GM18867 (cell line): ENCODE data around the gene MEGF11.
"Not testable (repeated sequence)": the region's sequence is repeated elsewhere in the genome, so short reads cannot be mapped to it uniquely, and the experiment has no call there.

Experiments
- ATAC-seq: cut with Tn5 transposase; IDR thresholded peaks from one replicate; pipeline ENCODE4 v1.9.1; 2021; ENCODE audit warnings: mild to moderate bottlenecking, moderate library complexity; ENCODE audit not compliant: unreplicated experiment

Gene MEGF11

DNA sequence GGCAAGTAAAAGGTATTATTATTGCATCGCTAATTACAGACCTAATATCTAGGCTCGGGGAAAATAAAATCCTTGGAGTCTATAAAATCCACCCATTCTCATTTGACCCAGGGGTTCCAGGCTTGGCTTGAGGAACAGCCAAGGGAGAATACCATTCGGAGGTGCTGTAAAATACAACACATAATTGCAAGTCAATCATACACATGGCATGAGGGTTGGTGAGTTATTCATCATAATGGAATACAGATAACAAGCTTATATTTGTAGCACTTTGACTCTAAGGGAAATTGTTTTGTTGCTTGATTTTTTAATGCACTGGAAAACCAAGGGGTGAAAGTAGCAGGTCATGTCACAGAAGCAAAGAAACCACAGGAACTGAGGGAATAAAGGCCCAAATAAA, 23.0 kb upstream of the MEGF11 start:
- no peak for ATAC-seq

- ATAC-seq = no peak
These were observed 21.8 kb upstream of the MEGF11 start for GRCh38 chr15:66275352-66275751.

GRCh38 chr15:66270932-66271331, 17.4 kb upstream of the MEGF11 start:
- no peak for ATAC-seq

DNA sequence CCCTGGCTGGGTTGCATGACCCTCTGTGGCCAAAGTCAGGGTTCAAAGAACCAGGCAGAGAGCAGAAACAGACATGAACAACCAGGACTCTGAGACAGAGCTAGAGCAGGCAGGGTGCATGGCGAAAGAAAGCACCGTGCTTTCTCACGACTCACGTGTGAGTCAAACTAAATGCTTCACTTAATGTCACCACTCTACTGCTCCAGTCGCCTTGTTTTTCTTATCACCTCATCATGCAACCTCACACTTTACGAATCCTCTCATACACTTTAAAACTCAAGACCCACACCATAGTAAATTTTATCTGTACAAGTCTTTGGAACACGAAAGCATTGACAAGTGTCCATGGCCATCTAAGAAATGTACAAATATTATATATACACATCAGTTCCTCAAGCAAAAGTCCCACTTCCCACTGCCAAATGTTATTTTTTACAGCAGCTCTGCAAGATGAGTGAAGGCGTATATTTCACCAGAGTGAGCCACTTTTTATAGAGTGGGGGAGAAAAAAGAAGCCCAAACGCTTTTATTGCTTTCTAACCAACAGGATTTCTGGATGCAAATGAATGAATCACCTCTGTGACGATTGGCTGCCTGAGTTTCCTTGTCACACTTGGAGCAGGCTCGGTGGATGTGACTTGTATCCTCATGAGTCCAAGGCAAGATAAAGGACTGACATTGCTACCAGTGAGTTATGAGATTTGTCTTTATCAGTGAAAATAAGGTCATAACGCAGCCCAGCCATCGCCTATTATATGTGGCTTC, 16.0 kb upstream of the MEGF11 start:
- ATAC-seq = no peak

- no peak for ATAC-seq
These were observed 11.4 kb upstream of the MEGF11 start for GRCh38 chr15:66264859-66265513.

- ATAC-seq = not testable (repeated sequence)
These were observed 9.3 kb upstream of the MEGF11 start for GRCh38 chr15:66262837-66263236.

DNA sequence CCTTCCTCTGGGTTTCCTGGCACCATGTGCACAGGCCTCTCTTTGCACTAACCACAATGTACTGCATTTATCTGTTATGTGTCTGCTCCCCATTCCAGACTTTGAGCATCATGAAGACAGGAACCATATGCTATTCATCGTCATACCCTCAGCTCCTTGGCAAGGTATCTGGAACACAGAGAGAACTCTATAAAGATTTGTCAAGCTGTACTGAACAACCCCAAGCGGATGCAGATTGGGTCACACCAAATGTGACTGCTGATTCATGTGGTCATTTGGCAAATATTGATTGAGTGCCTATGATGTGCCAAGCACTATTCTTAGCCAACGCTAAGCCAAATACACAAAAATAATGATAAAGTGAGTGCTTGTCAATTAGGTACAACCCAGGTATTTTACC, 7.5 kb upstream of the MEGF11 start:
- no peak for ATAC-seq

DNA sequence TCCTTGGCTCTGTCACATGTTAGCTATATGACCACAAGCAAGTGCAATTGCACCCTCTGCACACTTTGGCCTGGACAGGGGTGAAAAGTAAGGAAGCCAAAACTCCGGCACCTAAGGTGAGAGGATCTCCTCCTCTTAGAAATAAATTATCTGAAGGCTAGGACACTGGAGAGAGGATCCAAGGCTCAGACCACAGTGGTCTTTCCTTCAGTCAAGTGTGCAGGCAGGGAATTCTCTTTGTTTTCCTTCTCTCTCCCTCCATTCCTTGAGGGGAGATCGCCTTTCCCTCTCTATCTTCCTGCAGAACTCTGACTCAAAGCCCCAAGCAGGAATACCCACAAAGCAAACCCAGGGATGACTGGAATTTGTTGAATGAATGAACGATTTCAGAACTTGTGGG, 3.1 kb upstream of the MEGF11 start:
- ATAC-seq = no peak

DNA sequence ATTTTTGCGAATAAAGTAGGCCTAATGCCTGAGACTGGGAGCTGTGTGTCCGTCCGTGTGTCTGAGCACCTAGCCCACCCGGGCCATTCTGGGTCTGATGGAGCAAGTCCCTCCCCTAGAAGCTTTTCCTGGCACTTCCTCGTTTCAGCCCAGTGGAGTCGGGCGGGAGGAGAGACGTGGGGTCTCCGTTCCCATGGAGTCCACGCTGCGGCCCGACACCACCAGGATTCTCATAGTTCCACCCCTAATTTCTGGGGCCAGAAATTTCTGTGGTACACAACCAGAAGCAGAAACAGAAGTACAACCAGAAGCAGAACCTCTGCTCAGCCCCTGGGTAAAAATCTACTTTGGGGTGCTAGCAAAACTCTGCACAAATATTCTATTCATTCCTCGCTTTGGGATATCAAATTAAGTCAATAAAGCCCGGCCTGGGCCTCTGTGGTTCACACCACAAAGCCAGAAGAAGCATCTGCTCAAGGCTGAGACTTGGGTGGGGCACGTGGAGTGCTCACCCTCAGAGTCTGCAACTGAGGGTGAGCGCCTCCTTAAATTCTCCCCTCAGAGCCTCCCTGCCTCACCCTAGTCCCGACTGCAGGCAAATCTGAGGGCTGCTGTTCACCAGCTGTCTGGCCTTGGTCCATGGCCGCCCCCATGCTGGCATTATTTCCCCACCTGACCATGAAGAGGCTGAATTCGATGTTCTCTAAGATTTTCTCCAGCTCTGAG, 1.6 kb upstream of the MEGF11 start:
- no peak for ATAC-seq

DNA sequence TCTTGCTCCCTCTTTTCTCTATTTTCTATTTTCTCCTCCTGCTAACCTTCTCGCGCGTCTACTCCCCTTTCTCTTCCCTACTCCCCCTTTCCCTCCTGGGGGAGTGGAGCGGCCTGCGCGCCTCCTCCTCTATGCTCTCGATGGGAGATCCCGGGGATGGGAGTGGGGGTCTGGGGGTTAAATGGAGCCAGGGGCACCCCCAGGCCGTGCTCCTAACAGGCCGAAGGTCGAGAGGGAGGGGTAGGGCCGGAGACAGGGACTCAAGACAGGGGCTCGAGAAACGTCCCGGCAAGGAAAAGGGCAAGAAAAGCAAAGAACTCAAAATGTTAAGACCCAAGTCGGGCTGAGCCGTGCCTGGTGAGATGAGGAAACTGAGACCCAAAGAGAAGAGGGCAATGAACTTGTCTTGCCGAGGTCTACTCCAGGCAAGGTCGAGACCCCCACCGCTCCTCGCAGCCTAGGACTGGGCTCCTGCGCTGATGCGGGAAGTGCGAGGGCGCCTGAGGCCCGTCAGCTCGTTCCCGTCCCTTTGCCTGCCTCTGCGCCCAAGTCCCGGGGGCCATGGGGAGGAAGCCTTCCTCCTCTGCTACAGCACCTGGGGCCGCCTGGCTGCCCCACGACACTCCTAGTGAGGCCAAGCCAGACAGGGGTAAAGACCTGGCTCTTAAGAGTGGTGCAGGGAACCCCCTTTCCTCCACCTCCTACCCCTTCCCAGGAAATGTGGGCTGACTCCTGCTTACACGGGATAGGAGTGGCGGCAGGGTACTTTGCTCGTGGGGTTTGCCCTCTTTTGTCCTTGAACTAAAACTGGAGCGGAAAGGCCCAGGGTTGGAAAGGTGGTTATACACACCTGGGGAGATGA, 770 bp upstream of the MEGF11 start:
- no peak for ATAC-seq

DNA sequence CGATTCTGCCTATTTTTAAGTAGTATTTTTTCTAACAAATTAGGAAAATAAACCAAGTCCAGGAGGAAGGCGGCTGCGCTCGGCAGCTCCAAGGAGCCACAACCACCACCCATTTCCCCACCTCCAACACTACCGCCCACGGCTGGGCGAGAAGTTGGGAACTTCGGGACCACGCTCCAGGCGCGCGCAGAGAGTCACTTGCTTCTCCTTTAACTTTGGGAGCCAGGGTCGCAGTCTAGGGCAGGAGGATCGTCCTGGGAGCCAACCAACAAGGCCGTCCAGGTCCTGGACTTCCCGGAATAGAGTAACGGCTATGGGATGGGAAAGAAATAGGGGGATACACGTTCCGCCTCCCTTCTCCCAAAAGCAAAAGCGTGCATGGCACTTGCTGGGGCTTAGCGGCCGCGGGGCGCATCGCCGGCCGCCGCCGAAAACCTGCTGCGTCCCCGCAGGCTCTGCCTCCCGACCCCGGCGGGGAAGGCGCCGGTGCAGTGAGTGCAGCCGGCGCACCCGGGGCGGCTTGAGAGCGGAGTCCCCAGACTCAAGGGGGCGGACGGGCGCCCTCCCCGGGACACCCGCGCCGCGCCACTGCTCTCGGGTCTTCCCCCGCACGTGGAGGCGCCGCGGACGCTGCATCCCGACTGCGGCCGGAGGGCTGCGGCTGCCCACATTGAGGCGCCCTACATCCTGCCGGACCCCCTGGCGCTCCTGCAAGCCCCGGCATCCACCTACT, 699 bp downstream of the MEGF11 start:
- ATAC-seq = no peak

GRCh38 chr15:66251790-66252684, 1.5 kb downstream of the MEGF11 start:
- no peak for ATAC-seq

DNA sequence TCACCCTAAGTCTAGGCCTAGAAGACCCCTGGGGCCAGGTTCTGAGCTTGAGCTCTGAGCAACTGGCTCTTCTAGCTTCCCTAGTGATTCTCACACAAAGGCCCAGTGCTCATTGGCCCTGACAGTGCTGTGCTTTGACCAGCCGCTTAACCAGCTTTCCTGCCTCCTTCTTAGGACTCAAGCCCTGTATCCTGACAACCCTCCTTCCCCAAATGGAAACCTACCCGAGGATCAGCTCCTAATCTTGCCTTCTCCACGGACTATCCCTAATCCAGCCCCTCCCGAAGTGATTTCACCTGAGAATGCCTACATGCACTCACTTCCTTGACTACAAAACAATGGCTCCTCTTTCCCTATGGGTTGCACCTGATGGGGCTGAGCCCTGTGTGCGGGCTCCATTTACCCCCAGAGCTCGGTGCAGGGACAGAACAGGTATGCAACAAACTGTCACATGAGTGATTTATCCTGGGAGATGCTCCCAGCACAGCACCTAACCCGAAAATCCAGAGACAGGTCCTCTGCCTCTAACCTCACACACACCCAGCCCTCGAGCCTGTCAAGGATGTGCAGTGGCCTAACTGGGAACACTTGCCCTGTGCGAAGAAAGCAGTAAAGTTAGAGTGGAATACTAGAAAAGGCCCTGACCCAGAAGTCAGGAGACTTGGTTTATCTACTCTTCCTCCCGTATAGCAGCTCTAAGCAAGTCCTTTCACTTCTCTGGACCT, 2.3 kb downstream of the MEGF11 start:
- ATAC-seq = no peak

- ATAC-seq = no peak
These were observed 3.9 kb downstream of the MEGF11 start for GRCh38 chr15:66249605-66250174.

DNA sequence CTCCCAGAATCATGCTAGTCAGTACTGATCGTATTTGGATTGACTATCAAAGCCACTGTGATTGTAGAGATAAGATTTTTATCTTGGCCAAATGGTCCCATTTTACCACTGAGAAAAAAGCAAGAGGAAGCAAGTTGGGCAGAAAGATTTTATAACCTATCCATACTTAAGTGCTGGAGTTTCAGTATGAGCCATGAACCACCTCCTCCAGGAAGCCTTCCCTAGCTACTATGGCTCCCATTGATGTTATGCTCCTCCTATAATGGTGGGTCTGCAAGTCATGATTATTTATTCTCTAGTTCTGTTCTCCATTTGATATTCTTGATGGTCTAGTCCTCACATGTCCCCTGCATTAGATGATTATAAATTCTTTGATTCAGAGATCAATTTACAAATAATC, 6.6 kb downstream of the MEGF11 start:
- ATAC-seq = no peak

GRCh38 chr15:66245832-66246231, 7.7 kb downstream of the MEGF11 start:
- ATAC-seq = not testable (repeated sequence)

DNA sequence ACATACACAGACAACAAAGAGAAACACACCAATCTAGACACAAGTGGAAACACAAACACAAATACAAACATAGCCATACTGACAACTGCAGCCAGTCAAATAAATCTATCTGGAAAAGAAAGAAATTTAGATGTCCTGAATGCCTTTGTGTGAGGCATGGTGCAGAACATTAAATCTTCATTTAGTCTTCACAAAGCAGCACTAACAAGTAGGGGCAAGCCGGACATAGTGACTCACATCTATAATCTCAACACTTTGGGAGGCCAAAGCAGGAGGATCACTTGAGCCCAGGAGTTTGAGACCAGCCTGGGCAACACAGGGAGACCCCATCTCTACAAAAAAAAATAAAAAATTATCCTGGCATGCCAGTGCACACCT, 11.7 kb downstream of the MEGF11 start:
- ATAC-seq = no peak
